H9 (cell line): Measurements from ENCODE around the gene ST3GAL6. TPM values are rescaled to one million over a fixed set of nuclear protein-coding genes. Genes with fewer than 3 reads are reported as not detected.

Experiments
- DNase-seq: peaks from one replicate; pipeline ENCODE4 v3.0.0-alpha.2; 2017
- H2AFZ ChIP-seq: one replicate; pipeline ENCODE4 v1.6.1; 2013; ENCODE audit warnings: mild to moderate bottlenecking, low read length, control low read depth, moderate library complexity
- H2AK5ac ChIP-seq: 2 replicates; pipeline ENCODE4 v1.6.1; 2013; ENCODE audit warnings: low read length, control low read depth, mixed read lengths; ENCODE audit not compliant: insufficient read length
- H2BK120ac ChIP-seq: one replicate; pipeline ENCODE4 v1.6.1; 2013; ENCODE audit warnings: low read depth, mild to moderate bottlenecking, low read length, control low read depth, inconsistent platforms; ENCODE audit not compliant: poor library complexity, severe bottlenecking
- H2BK12ac ChIP-seq: 2 replicates; pipeline ENCODE4 v1.6.1; 2013; ENCODE audit warnings: low read length, control low read depth, mixed read lengths, low read depth; ENCODE audit not compliant: insufficient read length
- H2BK15ac ChIP-seq: 2 replicates; pipeline ENCODE4 v1.6.1; 2013; ENCODE audit warnings: low read depth, low read length, control low read depth
- H2BK20ac ChIP-seq: one replicate; pipeline ENCODE4 v1.6.1; 2013; ENCODE audit warnings: low read depth, mild to moderate bottlenecking, low read length, control low read depth, inconsistent platforms; ENCODE audit not compliant: poor library complexity, severe bottlenecking
- H2BK5ac ChIP-seq: 2 replicates; pipeline ENCODE4 v1.6.1; 2013; ENCODE audit warnings: low read length, control low read depth, mixed read lengths; ENCODE audit not compliant: insufficient read length
- H3K14ac ChIP-seq: 2 replicates; pipeline ENCODE4 v1.6.1; 2013; ENCODE audit warnings: low read length, control low read depth; ENCODE audit not compliant: insufficient read depth
- H3K18ac ChIP-seq: 2 replicates; pipeline ENCODE4 v1.6.1; 2013; ENCODE audit warnings: low read depth, mild to moderate bottlenecking, mixed read lengths, low read length, control low read depth; ENCODE audit not compliant: insufficient read length
- H3K23ac ChIP-seq: 2 replicates; pipeline ENCODE4 v1.6.1; 2013; ENCODE audit warnings: low read length, control low read depth, mixed read lengths, low read depth; ENCODE audit not compliant: insufficient read length
- H3K23me2 ChIP-seq: 2 replicates; pipeline ENCODE4 v1.6.1; 2013; ENCODE audit warnings: low read depth, mild to moderate bottlenecking, mixed read lengths, low read length, control low read depth; ENCODE audit not compliant: insufficient read length, poor library complexity, severe bottlenecking
- H3K27ac ChIP-seq: 2 replicates; pipeline ENCODE4 v1.5.1; 2013; ENCODE audit warnings: low read length, control low read depth, mixed read lengths, low read depth; ENCODE audit not compliant: insufficient read length
- H3K27me3 ChIP-seq: 2 replicates; pipeline ENCODE4 v1.6.1; 2013; ENCODE audit warnings: low read length, control low read depth, inconsistent platforms; ENCODE audit not compliant: insufficient read depth
- H3K4ac ChIP-seq: 2 replicates; pipeline ENCODE4 v1.6.1; 2013; ENCODE audit warnings: low read depth, mild to moderate bottlenecking, control low read depth, inconsistent platforms, low read length, moderate library complexity
- H3K4me1 ChIP-seq: 2 replicates; pipeline ENCODE4 v1.6.1; 2013; ENCODE audit warnings: low read length, control low read depth, inconsistent platforms; ENCODE audit not compliant: insufficient read depth
- H3K4me2 ChIP-seq: 2 replicates; pipeline ENCODE4 v1.6.1; 2013; ENCODE audit warnings: low read length, control low read depth, mixed read lengths; ENCODE audit not compliant: insufficient read length, insufficient read depth
- H3K56ac ChIP-seq: 2 replicates; pipeline ENCODE4 v1.6.1; 2013; ENCODE audit warnings: low read depth, mild to moderate bottlenecking, mixed read lengths, low read length, control low read depth; ENCODE audit not compliant: insufficient read length
- H3K79me1 ChIP-seq: 2 replicates; pipeline ENCODE4 v1.6.1; 2013; ENCODE audit warnings: low read depth, mild to moderate bottlenecking, moderate library complexity, low read length, control low read depth, inconsistent platforms; ENCODE audit not compliant: insufficient read depth, poor library complexity, severe bottlenecking
- H3K79me2 ChIP-seq: 2 replicates; pipeline ENCODE4 v1.6.1; 2013; ENCODE audit warnings: low read length, control low read depth, inconsistent platforms; ENCODE audit not compliant: insufficient read depth
- H3K9ac ChIP-seq: 2 replicates; pipeline ENCODE4 v1.6.1; 2013; ENCODE audit warnings: low read length, control low read depth, mixed read lengths; ENCODE audit not compliant: insufficient read length; ENCODE audit errors: extremely low read depth
- H3K9me3 ChIP-seq: one replicate; pipeline ENCODE4 v1.6.1; 2013; ENCODE audit warnings: low read depth, low read length, inconsistent platforms; ENCODE audit not compliant: control insufficient read depth
- H3T11ph ChIP-seq: one replicate; pipeline ENCODE4 v1.6.1; 2013; ENCODE audit warnings: mild to moderate bottlenecking, low read length, control low read depth, inconsistent platforms
- H4K20me1 ChIP-seq: one replicate; pipeline ENCODE4 v1.6.1; 2013; ENCODE audit not compliant: control insufficient read depth, insufficient read length, insufficient read depth
- H4K5ac ChIP-seq: 2 replicates; pipeline ENCODE4 v1.6.1; 2013; ENCODE audit warnings: low read depth, mild to moderate bottlenecking, mixed read lengths, low read length, control low read depth; ENCODE audit not compliant: insufficient read length
- H4K8ac ChIP-seq: replicated peaks from 2 replicates; pipeline ENCODE4 v1.6.1; 2013; ENCODE audit warnings: low read length, control low read depth, mixed read lengths, low read depth; ENCODE audit not compliant: insufficient read length
- H4K91ac ChIP-seq: 2 replicates; pipeline ENCODE4 v1.6.1; 2013; ENCODE audit warnings: low read depth, mild to moderate bottlenecking, moderate library complexity, mixed read lengths, low read length, control low read depth; ENCODE audit not compliant: insufficient read length
- H3K27ac Mint-ChIP-seq, 3 experiments: 2 replicates in 2 of 3; 3 replicates in 1 of 3; pipeline ENCODE4 v1.8.0; 2020 to 2021; ENCODE audit warnings: mixed read lengths in 3 of 3, mild to moderate bottlenecking in 1 of 3, moderate library complexity in 1 of 3
- H3K27me3 Mint-ChIP-seq: 2 replicates; pipeline ENCODE4 v1.8.0; 2021; ENCODE audit warnings: low read depth, mild to moderate bottlenecking, moderate library complexity, mixed read lengths
- H3K36me3 Mint-ChIP-seq, 3 experiments: 2 replicates in 2 of 3; 3 replicates in 1 of 3; pipeline ENCODE4 v1.8.0; 2020 to 2021; ENCODE audit warnings: low read depth in 3 of 3, mixed read lengths in 3 of 3; ENCODE audit not compliant: insufficient read depth in 1 of 3
- H3K4me1 Mint-ChIP-seq, 2 experiments: 2 replicates each; pipeline ENCODE4 v1.8.0; 2020; ENCODE audit warnings: mixed read lengths in 2 of 2
- H3K4me3 Mint-ChIP-seq, 2 experiments: 2 replicates in 1 of 2; 3 replicates in 1 of 2; pipeline ENCODE4 v1.8.0; 2020 to 2021; ENCODE audit warnings: mild to moderate bottlenecking in 2 of 2, mixed read lengths in 2 of 2, moderate library complexity in 1 of 2
- H3K9me3 Mint-ChIP-seq, 2 experiments: 2 replicates in 1 of 2; 3 replicates in 1 of 2; pipeline ENCODE4 v1.8.0; 2020; ENCODE audit warnings: mild to moderate bottlenecking in 2 of 2, mixed read lengths in 2 of 2, moderate library complexity in 1 of 2
- CTCF ChIP-seq: fragments of 200-600 bp; sonication (generic); conservative IDR thresholded peaks from 3 replicates; pipeline ENCODE4 v1.8.0; 2021; ENCODE audit warnings: antibody characterized with exemption, mild to moderate bottlenecking
- WGBS: extraction: QIAGEN DNeasy Blood & Tissue Kit; methylation state at CpG from one replicate; pipeline ENCODE4 v1.1.7; 2013; ENCODE audit warnings: missing lambda C conversion rate, low lambda C conversion rate, mixed read lengths; ENCODE audit not compliant: insufficient read length; ENCODE audit errors: extremely low coverage; 5-methylcytosine and 5-hydroxymethylcytosine counted together
- total RNA-seq: library from RNA; stranded (reverse); gene quantifications from 2 replicates; pipeline ENCODE4 v1.2.1, GENCODE V29; 2021

ST3GAL6 gene
- total RNA-seq, 1 experiment from 2014 or later, result 6.4 TPM

GRCh38 chr3:98778852-98779413 lies 15.8 kb downstream of the ST3GAL6 start:
- H3K4me1 Mint-ChIP-seq, result no peaks in the 10 kb centered on the region
- H4K20me1 ChIP-seq, result no peaks in the 10 kb centered on the region
- H2BK5ac ChIP-seq, result no peak overlapping the region
- H3K23me2 ChIP-seq, result no peaks in the 10 kb centered on the region
- H3K27ac Mint-ChIP-seq, result no peak overlapping the region
- no peak overlapping the region for H3K4me3 Mint-ChIP-seq
- no peak overlapping the region for H3K56ac ChIP-seq
- no peak overlapping the region for H2BK20ac ChIP-seq
- no peaks in the 10 kb centered on the region for H3K27me3 Mint-ChIP-seq
- no peak overlapping the region for H3K18ac ChIP-seq
- no peaks in the 10 kb centered on the region for H3K79me2 ChIP-seq
- H3K9me3 Mint-ChIP-seq, result no peaks in the 10 kb centered on the region
- H4K8ac ChIP-seq, result no peak overlapping the region
- H3K79me1 ChIP-seq, result no peaks in the 10 kb centered on the region
- no peaks in the 10 kb centered on the region; a peak in 2 of 7 replicates for H3K36me3 Mint-ChIP-seq
- no peak overlapping the region for H2BK12ac ChIP-seq
- no peak for DNase-seq
- H3K4ac ChIP-seq, result no peak overlapping the region
- H3K14ac ChIP-seq, result no peak overlapping the region
- no peak overlapping the region for H2AK5ac ChIP-seq
- no CpG with 5 or more reads among the region's 5 CpGs for WGBS
- no peaks in the 10 kb centered on the region; the same call in 1 of the 2 replicates for H3K4me1 ChIP-seq
- no peak for TF ChIP-seq CTCF
- H2AFZ ChIP-seq, result no peak overlapping the region
- H3K27ac ChIP-seq, result no peak overlapping the region
- H2BK120ac ChIP-seq, result no peak overlapping the region
- H3K9me3 ChIP-seq, result no peaks in the 10 kb centered on the region
- H3K27me3 ChIP-seq, result no peaks in the 10 kb centered on the region
- H3K23ac ChIP-seq, result no peak overlapping the region
- no peak overlapping the region for H4K5ac ChIP-seq
- no peak overlapping the region for H3T11ph ChIP-seq
- no peak overlapping the region for H4K91ac ChIP-seq
- no peak overlapping the region for H3K4me2 ChIP-seq
- H2BK15ac ChIP-seq, result no peak overlapping the region
- no peak overlapping the region for H3K9ac ChIP-seq
